Stimulated activated effector memory CD8-positive, alpha-beta T cell treated with anti-CD3 and anti-CD28 coated beads, Interleukin-12 subunit alpha, Interleukin-12 subunit beta, amount 100 ng/mL, for 72 hours (primary cell): ENCODE measurements around the gene TTLL10.
A peak's percentile ranks its signal among the peaks of the same experiment; 100 is the strongest.

ENCODE experiments used
- ATAC-seq: fragments of 150-1000 bp; cut with Tn5 transposase; 2 replicates; pipeline ENCODE4 v1.10.0; 2021
- DNase-seq, 2 donors: peaks; one replicate each; pipeline ENCODE4 v3.0.0; 2021 to 2022; ENCODE audit warnings: low spot score in 2 of 2
- H3K27ac Mint-ChIP-seq: one replicate; pipeline ENCODE4 v1.8.0; 2022; ENCODE audit warnings: mild to moderate bottlenecking, mixed read lengths
- H3K36me3 Mint-ChIP-seq: one replicate; pipeline ENCODE4 v1.8.0; 2022; ENCODE audit warnings: mild to moderate bottlenecking, mixed read lengths
- H3K4me1 Mint-ChIP-seq: one replicate; pipeline ENCODE4 v1.8.0; 2022; ENCODE audit warnings: mixed read lengths
- H3K4me3 Mint-ChIP-seq: one replicate; pipeline ENCODE4 v1.8.0; 2022; ENCODE audit warnings: mild to moderate bottlenecking, mixed read lengths
- H3K9me3 Mint-ChIP-seq: one replicate; pipeline ENCODE4 v1.8.0; 2022; ENCODE audit warnings: mixed read lengths

TTLL10 gene

GRCh38 chr1:1208713-1209433 is 35.2 kb downstream of the TTLL10 start:
- DNase-seq (no peak), ATAC-seq (peak; percentile 14)
- H3K9me3 Mint-ChIP-seq = no peaks in the 10 kb centered on the region
- H3K36me3 Mint-ChIP-seq = peaks cover 90% of the 10 kb centered on the region
- peak overlapping the region; percentile 97 for H3K27ac Mint-ChIP-seq
- H3K4me3 Mint-ChIP-seq = peak overlapping the region; percentile 93
- peaks cover 43% of the 10 kb centered on the region for H3K4me1 Mint-ChIP-seq

DNA sequence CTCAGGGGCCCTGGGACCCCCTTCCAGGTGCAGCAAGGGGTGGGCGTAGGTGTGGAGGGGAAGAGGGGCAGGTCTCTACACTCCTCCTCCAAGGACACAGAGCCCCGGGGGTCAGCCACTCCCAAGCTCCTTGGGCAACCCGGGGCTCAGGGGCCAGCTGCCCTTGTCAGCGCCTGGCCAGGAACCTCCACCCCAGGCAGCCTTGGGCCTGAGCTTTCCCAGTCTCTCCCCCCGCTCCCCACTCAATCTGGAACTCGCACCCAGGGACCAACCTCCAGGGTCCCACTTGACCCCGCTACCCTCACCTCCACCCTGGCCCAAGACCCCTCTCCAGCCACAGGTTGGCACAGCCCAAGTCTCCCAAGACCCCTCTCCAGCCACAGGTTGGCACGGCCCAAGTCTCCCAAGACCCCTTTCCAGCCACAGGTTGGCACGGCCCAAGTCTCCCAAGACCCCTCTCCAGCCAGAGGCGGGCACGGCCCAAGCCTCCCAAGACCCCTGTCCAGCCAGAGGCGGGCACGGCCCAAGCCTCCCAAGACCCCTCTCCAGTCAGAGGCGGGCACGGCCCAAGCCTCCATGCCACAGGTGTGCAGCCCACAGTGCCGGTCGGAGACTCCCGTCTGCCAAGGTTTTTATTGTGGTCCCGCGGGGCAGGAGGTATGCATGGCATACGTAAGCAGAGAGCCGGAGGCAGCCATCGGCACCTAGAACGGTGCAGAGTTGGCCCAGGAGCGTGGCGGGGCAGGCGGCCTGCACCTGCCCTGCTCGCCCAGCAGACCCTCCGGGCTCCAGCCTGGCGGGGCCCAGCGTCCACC is 37.3 kb downstream of the TTLL10 start:
- Mint-ChIP-seq H3K9me3 (no peaks in the 10 kb centered on the region), H3K4me3 (peak overlapping the region; percentile 93), H3K4me1 (peaks cover 56% of the 10 kb centered on the region), H3K27ac (peak overlapping the region; percentile 58), H3K36me3 (peaks cover 90% of the 10 kb centered on the region)
- DNase-seq = no peak
- ATAC-seq = no peak

GRCh38 chr1:1211541-1212441 is 38.1 kb downstream of the TTLL10 start:
- no peaks in the 10 kb centered on the region for H3K9me3 Mint-ChIP-seq
- peaks cover 93% of the 10 kb centered on the region for H3K36me3 Mint-ChIP-seq
- H3K4me3 Mint-ChIP-seq = peak overlapping the region; percentile 93
- DNase-seq = no peak
- ATAC-seq = no peak
- H3K27ac Mint-ChIP-seq = peak overlapping the region; percentile 74
- H3K4me1 Mint-ChIP-seq = peaks cover 65% of the 10 kb centered on the region

DNA sequence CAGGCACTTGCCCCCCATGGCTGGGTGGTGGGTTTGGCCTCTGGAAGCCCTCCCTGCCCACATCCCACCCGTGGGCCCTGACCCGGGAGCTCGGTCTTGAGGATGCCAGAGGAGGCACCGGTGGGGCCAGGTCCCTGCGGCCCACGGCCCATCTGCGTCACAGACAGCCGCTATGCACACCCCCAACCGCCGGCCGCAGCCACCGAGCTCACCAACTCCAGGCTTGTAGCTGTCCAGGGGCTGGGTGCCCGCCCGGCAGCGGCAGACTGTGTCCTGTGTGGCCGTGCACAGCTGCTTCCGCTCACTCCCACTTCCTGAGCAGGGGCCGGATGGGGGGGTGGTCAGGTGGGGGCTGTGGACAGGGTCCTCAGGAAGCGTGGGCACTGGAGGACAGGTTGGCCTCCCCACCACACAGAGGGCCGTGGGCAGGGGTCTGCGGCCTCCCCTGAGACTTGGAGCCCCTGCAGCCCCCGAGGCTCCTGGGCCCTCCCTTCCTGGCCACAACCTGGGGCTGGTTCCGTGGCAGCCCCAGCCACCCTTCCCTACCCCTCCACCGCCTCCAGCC is 39.2 kb downstream of the TTLL10 start:
- H3K4me3 Mint-ChIP-seq = peak overlapping the region; percentile 93

DNA sequence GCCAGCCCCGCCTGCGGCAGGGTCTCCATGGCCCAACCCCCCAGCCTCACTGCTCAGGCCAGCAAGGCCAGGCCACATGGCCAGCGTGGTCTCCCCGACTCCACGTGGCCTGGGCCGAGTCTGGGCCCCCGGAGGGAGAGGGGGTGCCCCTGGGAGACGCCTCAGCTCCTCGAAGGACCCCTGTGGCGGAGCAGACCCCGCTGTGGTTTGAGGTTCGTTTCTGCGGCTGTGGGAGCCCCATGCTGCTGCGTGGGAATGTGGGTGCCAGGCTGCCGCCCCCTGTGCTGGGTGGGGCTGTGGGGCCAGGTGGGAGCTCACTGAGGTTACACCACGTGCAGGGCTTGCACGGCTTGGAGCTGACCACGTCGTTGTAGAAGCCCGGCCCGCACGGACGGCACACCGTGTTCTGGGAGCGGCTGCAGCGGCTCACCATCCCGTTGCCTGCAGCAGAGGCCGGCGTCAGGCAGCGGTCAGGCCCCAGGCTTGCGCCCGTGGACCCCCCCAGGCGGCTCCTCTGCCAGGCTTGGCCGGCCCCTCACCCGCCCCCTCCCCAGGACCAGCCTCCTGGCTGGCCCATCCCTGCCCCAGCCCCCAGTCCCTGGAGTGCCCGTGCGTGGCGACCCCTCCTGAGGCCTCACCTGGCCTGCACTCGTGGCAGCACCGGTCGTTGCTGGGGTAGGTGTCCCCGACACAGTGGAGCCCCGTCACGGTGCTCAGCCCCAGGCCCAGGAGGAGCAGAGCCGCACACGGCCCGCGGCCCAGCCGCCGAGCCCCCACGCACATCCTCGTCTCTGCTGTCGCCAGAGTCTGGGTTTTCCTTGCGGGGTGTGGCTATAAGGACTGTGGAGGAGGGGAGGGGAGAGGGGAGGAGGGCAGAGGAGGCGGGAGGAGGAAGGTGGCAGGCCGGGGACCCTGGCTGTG is 39.9 kb downstream of the TTLL10 start, which contains the start of gene TNFRSF4:
Gene TNFRSF4 (minus strand): TSS at position 809 of the 921 bp plus-strand sequence. CDS start 26 bp downstream, at position 783.
- H3K36me3 Mint-ChIP-seq = peaks cover 97% of the 10 kb centered on the region
- DNase-seq (no peak), ATAC-seq (peak; percentile 38)
- H3K27ac Mint-ChIP-seq = peak within 1 kb of the TSS; percentile 96
- no peaks in the 10 kb centered on the region for H3K9me3 Mint-ChIP-seq
- H3K4me1 Mint-ChIP-seq = peaks cover 56% of the 10 kb centered on the region
- peak within 1 kb of the TSS; percentile 93 for H3K4me3 Mint-ChIP-seq

More for the DNA sequence above, 39.2 kb downstream of the TTLL10 start:
- DNase-seq = peak; percentile 52 to 80
- H3K4me1 Mint-ChIP-seq = peaks cover 64% of the 10 kb centered on the region
- H3K36me3 Mint-ChIP-seq = peaks cover 97% of the 10 kb centered on the region
- ATAC-seq = peak; percentile 38
- H3K27ac Mint-ChIP-seq = peak overlapping the region; percentile 74
- H3K9me3 Mint-ChIP-seq = no peaks in the 10 kb centered on the region

DNA sequence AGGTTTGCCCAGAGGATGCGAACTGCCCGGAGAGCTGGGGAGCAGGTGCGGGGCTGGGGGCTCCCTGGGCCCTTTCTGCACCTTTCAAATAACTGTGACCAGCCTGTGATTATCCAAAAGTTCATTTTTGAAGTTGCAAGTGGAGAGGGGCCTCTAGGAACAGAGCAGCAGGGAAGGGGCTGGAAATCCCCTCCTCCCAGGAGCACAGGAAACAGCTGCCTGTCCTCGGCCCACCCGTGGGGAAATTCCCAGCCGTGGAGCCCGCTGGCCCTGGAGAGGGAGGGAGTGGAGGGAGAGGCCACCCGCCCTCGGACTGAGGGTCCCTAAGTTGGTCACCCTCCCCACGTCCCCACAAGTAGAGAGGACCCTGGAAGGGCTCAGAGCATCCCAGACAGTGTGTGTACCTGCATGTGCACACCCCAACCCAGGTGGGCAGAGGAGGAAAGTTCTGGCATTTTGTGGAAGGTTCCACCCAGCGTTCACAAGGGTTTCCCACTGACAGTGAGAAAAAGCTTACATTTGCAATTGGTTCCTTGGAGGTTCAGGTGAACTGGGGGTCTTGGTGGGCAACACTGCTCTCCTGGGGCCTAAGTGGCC is 41.5 kb downstream of the TTLL10 start:
- no peak for DNase-seq

GRCh38 chr1:1215881-1216605 is 42.4 kb downstream of the TTLL10 start:
- peak overlapping the region; percentile 96 for H3K27ac Mint-ChIP-seq
- ATAC-seq = no peak
- no peak for DNase-seq
- H3K4me3 Mint-ChIP-seq = peak overlapping the region; percentile 93
- peaks cover 97% of the 10 kb centered on the region for H3K36me3 Mint-ChIP-seq
- H3K9me3 Mint-ChIP-seq = no peaks in the 10 kb centered on the region
- H3K4me1 Mint-ChIP-seq = peaks cover 48% of the 10 kb centered on the region

More for the DNA sequence above, 41.5 kb downstream of the TTLL10 start:
- H3K27ac Mint-ChIP-seq = peak overlapping the region; percentile 96
- no peak for ATAC-seq
- no peaks in the 10 kb centered on the region for H3K9me3 Mint-ChIP-seq
- H3K36me3 Mint-ChIP-seq = peaks cover 97% of the 10 kb centered on the region
- peak overlapping the region; percentile 93 for H3K4me3 Mint-ChIP-seq
- peaks cover 47% of the 10 kb centered on the region for H3K4me1 Mint-ChIP-seq

DNA sequence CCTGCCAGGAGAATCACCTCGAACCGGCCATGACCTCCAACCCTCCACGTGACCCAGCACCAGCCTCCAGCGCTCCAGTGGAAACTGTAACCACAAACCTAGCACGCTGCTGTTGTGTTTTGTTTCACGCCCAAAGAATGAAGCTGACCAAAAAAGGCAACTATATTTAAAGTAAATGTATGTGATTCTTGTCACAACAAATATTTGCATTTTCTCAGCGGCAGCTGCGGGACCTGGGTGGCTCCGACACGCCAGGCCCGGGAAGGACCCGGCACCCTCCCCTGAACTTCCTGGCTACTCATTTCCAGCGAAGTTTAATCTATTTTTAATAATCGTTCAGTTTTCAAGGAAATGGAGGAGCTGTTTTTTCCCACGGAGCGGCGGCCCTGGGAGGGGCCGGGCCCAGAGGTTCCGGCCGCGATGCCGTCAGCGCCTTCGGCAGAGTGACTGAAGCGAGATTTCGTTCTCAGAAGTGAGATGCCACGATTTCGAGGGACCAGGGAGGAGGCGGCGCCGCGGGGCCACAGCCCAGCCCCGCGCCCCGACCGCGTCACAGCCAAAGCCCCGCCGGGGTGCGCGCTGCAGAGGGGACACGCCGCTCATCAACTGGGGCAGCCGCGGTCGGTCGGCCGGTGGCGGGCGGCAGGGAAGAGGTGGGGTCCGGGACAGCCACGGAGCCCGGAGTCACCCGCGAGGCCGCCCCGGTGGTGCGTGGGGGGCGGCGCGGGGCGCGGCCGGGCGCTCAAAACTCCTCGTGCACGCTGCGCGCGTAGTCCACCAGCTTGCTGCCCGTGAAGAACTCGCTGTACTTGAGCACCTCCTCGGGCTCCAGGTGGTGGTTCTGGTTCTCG is 43.3 kb downstream of the TTLL10 start:
- ATAC-seq (peak; percentile 6), DNase-seq (no peak)
- H3K9me3 Mint-ChIP-seq = no peaks in the 10 kb centered on the region
- H3K36me3 Mint-ChIP-seq = peaks cover 98% of the 10 kb centered on the region
- peak overlapping the region; percentile 93 for H3K4me3 Mint-ChIP-seq
- peak overlapping the region; percentile 96 for H3K27ac Mint-ChIP-seq
- peaks cover 44% of the 10 kb centered on the region for H3K4me1 Mint-ChIP-seq

DNA sequence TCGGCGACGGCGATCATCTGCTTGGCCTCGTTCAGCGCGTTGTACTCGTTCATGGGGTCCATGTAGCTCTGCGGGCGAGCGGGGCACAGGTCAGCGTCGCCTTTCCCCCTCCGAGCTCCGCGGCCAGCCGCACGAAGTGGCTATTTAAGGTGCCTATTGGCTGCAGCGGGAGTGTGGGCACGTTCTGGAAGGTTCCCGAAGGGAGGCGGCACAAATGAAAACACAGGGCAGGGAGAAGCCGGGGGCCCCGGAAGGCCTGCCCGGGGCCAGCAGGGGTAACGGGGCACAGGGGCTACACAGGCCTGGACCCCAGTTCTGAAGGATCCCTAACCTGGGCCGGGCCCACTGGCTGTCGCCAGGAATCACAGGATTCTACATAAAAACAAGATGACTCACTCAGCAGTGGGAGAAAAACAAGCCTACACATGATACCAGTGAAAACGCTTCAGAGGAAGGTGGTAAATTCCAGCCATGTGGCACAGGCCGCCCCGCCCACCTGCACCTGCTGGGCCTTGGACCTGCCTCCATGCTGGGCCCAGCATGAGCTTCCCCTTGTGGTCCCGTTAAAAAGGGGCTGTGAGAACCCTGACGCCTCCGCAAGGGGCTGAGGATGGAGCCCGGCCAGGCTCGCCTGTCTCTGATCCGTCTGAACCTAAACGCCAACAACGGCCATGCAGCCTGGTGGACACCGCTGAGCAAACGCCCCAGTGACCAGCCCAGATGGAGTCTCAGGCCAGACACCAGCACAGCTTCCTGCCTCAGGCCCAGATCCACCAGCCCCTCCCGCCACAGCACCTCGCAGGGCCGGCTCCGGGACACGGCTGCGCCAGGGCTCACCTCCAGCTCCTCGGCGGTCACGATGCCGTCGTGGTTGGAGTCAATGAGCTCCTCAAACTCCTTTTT is 44.2 kb downstream of the TTLL10 start:
- peaks cover 98% of the 10 kb centered on the region for H3K36me3 Mint-ChIP-seq

GRCh38 chr1:1218524-1219200 is 45.0 kb downstream of the TTLL10 start:
- peaks cover 98% of the 10 kb centered on the region for H3K36me3 Mint-ChIP-seq
- no peaks in the 10 kb centered on the region for H3K9me3 Mint-ChIP-seq
- H3K4me1 Mint-ChIP-seq = peaks cover 53% of the 10 kb centered on the region
- peak overlapping the region; percentile 93 for H3K4me3 Mint-ChIP-seq
- H3K27ac Mint-ChIP-seq = peak overlapping the region; percentile 93
- DNase-seq = no peak
- no peak for ATAC-seq

More for the DNA sequence above, 44.2 kb downstream of the TTLL10 start:
- ATAC-seq = no peak
- Mint-ChIP-seq H3K9me3 (no peaks in the 10 kb centered on the region), H3K4me3 (peak overlapping the region; percentile 93), H3K4me1 (peaks cover 47% of the 10 kb centered on the region), H3K27ac (peak overlapping the region; percentile 96)
- no peak for DNase-seq

- Mint-ChIP-seq H3K9me3 (no peaks in the 10 kb centered on the region), H3K36me3 (peaks cover 100% of the 10 kb centered on the region), H3K4me1 (peaks cover 50% of the 10 kb centered on the region), H3K4me3 (peak overlapping the region; percentile 93), H3K27ac (peak overlapping the region; percentile 93)
- ATAC-seq = peak; percentile 57
- DNase-seq = no peak
These were observed 45.7 kb downstream of the TTLL10 start for GRCh38 chr1:1219341-1219740.
